ENCODE data around the gene ELL.

DNA sequence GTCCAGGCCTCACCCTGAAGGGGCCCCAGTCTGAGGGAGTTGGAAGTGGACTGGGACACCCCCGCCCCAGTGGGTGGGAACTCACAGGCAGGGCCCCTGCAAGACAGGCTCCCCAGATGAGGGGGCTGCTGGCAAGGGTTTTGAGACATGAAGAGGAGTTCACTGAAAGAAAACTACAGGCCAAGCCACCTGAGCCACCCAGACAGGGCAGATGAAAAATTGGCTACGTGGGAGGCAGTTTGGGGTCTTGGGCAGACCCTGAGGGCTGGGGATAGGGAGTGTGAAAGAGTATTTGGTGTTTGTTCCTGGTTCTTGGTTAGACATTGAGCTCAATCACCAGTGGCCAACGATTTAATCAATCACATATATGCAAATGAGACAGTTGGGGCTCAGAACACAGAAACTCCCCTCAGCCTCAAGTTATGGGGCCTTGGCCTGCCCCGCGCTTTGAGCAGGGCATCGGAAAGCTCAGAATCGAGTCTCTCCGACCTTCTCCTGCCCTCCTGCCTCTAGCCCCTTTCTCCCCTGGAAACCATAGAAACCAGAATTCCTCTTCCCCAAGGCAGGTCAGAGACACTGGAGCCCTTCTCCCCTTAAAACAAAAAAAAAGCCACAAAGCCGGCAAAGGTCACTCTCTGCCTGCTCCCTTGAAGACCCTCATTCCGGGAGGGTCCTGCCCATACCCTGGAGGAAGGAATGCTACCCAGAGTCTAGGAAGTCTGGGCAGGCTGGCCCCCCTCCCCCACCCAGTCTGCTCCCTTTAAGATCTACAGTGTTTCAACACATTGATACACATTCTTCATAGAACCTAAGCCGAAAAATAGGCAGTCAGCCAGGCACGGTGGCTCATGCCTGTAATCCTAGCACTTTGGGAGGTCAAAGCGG is 82.6 kb downstream of the ELL start:
- TF ChIP-seq POLR2A (IDR thresholded peaks at IDR 0.05), result no peak
- TF ChIP-seq, protein P1, sequence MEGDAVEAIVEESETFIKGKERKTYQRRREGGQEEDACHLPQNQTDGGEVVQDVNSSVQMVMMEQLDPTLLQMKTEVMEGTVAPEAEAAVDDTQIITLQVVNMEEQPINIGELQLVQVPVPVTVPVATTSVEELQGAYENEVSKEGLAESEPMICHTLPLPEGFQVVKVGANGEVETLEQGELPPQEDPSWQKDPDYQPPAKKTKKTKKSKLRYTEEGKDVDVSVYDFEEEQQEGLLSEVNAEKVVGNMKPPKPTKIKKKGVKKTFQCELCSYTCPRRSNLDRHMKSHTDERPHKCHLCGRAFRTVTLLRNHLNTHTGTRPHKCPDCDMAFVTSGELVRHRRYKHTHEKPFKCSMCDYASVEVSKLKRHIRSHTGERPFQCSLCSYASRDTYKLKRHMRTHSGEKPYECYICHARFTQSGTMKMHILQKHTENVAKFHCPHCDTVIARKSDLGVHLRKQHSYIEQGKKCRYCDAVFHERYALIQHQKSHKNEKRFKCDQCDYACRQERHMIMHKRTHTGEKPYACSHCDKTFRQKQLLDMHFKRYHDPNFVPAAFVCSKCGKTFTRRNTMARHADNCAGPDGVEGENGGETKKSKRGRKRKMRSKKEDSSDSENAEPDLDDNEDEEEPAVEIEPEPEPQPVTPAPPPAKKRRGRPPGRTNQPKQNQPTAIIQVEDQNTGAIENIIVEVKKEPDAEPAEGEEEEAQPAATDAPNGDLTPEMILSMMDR (IDR thresholded peaks at IDR 0.05 in 4 of 5, conservative IDR thresholded peaks at IDR 0.05 in 1 of 5), result no peak
